HG02610 (cell line): ENCODE measurements around the gene GPR107.
A peak's percentile ranks its signal among the peaks of the same experiment; 100 is the strongest.
"Not testable (repeated sequence)": the region's sequence is repeated elsewhere in the genome, so short reads cannot be mapped to it uniquely, and the experiment has no call there.

Experiments
- ATAC-seq: cut with Tn5 transposase; IDR thresholded peaks from one replicate; pipeline ENCODE4 v1.9.1; 2021; ENCODE audit warnings: mild to moderate bottlenecking, moderate library complexity; ENCODE audit not compliant: unreplicated experiment

GPR107 gene

DNA sequence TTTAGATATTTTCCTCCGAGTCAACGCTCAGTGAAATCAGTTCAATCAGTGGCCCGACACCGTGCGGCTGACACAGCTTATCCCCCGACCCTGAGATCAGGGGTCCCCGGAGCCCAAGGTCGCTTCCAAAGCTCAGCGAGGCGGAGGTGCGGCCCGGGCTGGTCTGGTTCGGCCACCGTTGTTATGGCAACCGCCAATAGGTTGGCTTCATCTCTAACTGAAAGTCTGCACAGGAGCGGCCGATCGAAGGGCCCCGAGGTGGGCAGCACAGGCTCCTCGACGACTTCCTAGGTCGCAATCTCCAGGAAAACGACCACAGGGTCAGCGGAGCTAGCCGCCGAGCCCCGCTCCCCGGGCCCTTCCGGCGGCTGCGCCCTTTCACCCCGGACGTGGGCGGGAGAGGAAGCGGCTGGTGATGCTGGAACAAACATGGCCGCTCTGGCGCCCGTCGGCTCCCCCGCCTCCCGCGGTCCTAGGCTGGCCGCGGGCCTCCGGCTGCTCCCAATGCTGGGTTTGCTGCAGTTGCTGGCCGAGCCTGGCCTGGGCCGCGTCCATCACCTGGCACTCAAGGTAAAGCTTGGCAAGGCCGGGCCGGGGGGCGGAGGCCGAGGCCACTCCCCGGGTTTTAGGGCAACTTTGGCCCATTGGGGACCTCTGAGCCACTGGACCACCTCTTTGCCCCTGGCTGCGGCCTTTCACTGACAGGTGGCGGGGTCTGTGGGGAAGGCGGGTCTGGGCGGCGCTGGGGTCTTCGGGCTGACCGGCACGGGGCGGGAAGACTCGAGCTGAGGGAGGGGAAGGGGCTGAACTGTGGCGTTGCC is at the start of gene GPR107:
TSS of gene GPR107 (plus strand) at position 403 of the 821 bp plus-strand sequence. CDS start at position 430, 27 bp downstream.
- peak; percentile 74 for ATAC-seq

DNA sequence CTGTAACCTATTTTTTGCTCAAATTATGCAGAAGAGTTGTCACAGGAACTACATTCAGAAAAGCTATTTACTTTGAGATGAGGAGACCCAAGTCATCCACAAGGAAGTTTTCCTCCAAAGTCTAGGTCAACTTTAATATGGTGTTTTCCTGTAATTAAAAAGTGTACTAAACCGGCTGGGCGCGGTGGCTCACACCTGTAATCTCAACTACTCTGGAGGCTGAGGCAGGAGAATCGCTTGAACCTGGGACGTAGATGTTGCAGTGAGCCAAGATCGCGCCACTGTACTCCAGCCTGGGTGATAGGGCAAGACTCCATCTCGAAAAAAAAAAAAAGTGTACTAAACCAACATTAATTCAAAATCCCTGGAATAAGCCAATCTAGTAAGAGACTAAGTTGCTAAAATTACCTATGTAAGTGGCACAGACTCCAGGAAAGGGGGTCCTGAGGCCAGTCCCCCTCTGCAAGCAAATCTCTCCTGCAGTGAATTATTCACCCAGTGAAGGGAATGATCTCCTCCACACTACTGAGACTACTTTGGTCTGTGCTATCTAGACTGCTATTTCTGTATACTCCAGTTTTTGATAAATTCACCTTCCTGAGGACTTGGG is 49.7 kb upstream of the GPR107 start:
- no peak for ATAC-seq

DNA sequence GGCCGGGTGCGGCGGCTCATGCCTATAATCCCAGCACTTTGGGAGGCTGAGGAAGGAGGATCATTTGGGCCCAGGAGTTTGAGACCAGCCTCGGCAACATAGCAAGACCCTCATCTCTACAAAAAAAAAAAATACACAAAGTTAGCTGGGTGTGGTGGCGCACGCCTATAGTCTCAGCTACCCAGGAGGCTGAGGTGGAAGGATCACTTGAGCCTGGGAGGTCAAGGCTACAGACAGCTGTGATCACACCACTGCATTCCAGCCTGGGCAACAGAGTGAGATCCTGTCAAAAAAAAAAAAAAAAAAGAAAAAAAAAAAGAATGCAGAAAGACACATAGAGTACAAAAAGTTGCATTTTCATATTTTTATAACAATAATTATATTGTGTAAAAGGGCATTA is 46.8 kb upstream of the GPR107 start:
- ATAC-seq, result not testable (repeated sequence)

DNA sequence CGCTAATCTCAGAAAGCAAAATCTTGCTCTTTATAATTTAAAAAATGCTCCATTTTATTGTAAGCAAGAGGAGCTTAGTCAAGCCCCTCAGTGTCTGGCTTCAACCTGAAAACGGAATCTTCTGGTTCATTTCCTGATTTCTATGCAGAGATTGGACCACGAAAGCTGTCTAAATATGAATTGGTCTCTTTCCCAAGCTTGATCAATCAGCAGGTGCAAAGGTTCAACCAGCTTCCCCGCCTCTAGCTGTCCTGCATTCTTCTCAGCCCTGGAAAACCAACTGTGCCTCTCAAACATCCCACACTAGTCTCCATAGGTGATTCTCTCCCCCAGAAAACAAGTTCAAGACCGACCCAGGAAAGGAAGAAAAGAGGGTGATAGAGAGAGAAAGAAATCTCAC is 45.2 kb upstream of the GPR107 start:
- no peak for ATAC-seq

DNA sequence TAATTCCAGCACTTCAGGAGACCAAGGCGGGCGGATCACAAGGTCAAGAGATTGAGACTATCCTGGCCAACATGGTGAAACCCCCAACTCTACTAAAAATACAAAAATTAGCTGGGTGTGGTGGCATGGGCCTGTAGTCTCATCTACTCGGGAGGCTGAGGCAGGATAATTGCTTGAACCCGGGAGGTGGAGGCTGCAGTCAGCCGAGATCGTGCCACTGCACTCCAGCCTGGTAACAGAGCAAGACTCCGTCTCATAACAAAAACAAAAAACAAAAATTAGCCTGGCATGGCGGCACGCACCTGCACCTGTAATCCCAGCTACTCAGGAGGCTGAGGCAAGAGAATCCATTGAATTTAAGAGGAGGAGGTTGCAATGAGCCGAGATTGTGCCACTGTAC is 44.2 kb upstream of the GPR107 start:
- not testable (repeated sequence) for ATAC-seq

DNA sequence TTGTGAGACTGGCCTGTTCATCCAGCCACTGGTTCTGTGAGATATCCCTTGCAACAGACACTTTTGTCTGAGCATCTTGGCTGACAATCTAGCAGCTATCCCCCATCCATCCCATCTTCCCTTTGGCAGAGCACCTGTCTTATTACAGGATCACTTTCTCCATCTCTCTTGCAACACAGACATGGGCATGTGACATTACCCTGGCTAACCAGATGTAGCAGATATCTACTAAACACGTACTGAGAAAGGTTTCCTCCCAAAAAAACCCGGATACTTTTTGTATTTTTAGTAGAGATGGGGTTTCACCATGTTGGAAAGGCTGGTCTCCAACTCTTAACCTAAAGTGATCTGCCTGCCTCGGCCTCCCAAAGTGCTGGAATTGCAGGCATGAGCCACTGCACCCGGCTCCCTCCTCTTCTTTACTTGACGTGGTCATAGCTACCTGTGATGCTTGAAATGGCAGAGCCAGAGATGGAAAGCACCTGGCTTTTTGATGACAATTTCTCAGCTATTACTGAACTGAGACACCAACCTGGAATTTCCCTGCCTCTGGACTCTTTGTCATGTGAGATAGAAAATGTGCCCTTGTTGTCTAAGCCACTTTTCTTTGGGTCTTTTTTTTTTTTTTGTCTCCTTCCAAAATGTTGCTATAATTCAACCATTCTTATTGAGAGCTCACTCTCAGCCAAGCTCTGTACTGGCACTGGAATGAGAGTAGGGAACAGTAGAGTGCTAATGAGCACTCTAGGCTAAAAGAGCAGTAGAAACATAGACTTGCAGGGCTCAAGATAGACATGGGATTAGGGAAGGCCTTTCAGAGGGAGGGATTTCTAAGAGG is 43.3 kb upstream of the GPR107 start:
- peak; percentile 49 for ATAC-seq

DNA sequence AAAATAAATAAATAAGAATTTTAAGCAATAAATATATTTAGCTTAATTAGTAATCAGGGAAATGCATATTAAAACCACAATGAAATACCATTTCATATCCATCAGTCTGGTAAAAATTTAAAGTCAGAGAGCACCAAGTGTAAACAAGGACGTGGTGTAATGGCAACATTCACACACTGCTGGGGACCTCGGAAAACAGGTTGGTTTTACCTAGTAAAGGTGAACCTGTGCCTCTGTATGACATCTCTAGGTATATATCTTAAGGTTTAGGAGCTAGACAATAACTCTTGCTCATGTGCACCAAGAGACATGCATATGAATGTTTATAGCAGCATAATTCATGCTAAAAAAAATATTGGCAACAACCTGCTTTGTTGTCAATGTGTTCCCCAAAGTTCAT is 40.4 kb upstream of the GPR107 start:
- no peak for ATAC-seq

DNA sequence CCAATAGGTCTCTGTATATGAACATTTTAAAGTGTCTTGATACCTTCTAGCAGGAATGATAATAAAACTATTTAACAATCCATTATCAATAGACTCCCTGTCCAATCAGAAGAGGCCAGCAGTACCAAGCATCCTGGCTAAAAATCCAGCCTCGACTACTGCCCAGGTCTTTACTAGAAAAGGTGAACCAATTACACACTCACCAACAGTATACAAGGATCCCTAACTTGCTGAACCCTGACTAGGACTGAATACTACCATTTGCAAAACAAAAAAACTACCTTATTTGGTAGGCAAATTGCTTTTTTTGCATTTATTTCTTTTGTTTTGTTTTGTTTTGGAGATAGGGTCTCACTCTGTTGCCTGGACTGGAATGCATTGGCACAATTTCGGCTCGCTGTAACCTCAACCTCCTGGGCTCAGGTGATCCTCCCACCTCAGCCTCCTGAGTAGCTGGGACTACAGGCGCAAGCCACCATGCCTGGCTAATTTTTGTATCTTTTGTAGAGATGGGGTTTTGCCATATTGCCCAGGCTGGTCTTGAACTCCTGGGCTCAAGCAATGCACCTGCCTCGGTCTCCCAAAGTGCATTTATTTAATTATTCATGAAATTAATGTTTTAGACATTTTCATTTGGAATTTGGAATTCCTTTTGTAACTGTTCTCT is 38.2 kb upstream of the GPR107 start:
- no peak for ATAC-seq

DNA sequence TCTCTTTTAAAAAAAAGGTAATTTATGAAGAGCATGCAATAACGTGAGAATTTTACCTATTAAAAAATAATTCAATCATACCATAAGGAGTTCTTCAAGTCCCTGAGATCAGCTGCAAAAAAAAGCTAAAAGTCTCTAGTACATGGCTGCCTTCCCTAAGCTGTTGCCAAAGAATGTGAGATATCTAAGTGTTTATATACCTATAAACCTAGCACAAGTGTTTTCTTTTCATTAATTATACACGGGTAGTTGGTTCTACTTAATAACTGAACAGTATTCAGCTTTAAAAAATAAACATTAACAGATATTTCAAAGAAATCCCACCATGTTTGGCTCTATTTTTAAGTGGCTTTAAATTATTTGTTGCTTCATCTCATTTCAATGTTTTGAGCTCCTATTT is 36.6 kb upstream of the GPR107 start:
- ATAC-seq, result no peak

DNA sequence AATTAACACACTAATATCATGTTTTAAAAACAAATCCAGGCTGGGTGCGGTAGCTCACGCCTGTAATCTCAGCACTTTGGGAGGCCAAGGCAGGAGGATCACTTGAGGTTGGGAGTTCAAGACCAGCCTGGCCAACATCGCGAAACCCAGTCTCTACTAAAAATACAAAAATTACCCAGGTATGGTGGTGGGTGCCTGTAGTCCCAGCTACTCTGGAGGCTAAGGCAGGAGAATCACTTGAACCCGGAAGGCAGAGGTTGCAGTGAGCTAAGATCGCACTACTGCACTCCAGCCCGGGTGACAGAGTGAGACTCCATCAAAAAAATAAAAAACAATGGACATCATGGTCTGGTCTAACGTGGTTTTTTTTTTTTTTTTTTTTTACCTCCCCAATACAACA is 36.2 kb upstream of the GPR107 start:
- ATAC-seq, result not testable (repeated sequence)

DNA sequence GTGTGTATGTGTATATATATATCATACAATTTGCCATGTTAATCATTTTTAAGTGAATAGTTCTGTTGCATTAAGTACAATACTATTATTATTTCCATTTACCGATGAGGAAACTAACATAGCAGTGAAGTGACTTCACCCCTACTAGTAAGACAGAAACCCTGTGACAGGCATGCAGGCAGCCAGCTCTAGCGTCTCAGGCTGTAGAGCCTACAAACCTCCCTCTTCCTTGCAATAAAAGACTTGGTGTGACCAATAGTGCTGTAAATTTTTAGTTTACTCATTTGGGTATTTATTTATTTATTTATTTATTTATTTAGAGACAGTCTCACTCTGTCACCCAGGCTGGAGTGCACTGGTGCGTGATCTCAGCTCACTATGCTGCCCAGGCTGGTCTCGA is 35.4 kb upstream of the GPR107 start:
- ATAC-seq, result no peak

DNA sequence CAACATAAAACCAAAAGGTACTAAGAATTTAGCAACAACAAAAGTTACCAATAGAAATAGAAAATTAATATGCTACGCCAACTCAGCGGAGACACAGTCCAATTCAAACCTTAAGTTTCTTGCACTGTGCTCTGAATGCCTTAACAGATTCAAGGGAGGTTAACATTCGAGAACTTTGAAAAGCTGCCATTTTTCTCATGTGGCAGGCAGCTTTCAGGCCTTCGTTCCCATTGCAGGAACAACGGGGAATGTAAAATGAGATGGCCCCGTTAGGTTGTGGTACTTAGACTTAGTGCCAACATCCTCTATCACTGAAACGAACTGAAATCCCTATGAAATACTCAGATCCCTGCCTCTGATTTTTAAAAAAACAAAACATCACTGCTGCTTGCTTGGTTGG is 33.1 kb upstream of the GPR107 start:
- no peak for ATAC-seq

DNA sequence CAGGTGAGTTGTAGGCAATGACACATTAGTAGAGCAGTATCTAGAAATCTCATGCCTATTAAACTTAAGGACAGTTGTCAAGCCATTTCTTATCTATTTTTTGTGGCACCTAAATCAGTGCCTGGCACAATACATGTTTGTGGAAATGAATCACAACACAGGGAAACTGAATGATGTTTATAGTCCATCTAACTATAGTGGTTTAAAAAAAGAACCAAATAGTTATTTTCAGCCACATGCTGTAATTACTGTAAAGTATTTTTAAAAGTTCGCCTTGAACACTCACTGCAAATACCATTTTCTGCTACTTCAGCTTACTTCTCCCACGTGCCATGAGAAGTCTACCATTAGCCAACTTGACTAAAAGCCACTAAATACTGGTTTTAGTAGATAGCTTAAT is 32.6 kb upstream of the GPR107 start:
- no peak for ATAC-seq

DNA sequence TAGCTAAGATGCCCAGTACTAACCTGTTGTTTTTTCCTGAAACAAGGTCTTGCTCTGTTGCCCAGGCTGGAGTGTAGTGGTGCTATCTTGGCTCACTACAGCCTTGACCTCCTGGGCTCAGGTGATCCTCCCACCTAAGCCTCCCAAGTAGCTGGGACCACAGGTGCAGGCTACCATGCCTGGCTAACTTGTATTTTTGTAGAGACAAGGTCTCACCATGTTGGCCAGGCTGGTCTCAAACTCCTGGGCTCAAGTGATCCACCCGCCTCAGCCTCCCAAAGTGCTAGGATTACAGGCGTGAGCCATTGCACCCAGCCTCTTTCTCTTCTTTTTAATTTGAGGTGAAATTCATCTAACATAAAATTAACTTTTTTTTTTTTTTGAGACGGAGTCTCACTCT is 31.9 kb upstream of the GPR107 start:
- not testable (repeated sequence) for ATAC-seq

DNA sequence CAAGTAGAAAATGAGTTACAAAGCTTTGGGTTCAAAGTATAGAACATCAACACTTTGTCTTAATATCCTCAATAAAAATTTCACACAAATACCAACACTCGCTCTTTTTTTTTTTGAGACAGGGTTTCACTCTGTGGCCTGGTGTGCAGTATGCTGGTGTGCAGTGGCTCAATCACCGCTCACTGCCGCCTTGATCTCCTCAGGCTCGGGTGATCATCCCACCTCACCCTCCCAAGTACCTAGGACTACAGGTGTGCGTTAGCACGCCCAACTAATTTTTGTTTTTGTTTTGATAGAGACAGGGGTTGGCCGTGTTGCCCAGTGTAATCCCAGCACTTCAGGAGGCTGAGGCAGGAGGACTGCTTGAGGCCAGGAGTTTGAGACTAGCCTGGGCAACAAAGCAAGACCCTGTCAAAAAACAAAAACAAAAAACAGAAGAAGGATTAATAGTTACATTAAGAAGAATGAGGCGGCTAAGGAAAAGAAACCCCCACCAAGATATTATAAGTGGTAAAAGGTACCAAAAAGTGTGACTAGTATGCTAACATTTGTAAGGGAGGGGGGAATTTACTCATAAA is 31.1 kb upstream of the GPR107 start:
- no peak for ATAC-seq

DNA sequence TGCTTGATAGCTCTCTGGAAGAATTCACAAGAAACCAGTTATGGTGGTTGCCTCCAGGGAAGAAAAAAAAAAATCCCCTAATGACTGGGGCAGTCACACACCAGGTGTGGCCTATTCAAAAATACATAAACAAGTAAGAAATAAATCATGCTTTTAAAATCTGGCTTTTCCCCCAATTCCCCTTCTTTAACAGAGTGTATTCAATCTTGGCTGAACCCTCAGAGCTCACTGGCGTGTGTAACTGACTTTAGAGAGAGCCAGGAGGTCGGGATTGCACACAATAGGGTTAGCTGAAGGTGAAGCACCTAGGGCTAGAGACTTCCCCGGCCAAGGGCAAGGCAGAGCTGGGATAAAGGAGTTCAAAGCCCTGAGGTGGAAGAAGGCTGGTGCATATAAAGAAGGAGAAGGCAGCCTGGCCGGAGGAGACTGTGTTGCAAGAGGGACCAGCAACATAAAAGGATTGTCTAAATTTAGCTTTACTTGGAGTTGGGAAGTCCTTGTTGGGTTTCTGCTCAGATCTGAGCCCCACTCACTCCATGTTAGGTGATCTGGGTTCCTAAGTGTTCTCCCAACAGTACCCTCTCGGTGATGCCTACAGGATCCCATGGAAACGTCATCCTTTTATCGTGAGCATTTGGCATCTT is 30.4 kb upstream of the GPR107 start:
- ATAC-seq, result peak; percentile 49

DNA sequence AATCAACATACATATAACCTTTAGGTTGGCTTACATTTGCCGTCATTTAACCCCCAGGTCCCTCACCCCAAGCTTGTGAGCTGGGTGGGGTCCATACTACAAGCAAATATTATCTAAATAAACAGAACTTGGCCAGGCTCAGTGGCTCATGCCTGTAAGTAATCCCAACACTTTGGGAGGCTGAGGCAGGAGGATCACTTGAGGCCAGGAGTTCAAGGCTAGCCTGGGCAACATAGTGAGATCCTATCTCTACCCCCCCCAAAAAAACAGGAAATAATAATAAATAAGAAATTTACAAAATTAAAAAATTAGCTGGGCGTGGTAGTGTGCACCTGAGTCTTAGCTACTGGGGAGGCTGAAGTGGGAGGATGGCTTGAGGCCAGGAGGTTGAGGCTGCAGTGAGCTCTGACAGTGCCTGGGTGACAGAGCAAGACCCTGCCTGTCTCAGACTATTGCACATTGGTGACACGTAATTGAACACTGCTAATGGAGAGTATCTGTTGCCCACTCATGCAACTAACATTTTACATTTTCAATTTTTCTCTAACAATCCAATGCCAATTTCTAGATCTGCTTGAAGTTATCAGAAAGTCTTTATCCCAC is 29.6 kb upstream of the GPR107 start:
- no peak for ATAC-seq

DNA sequence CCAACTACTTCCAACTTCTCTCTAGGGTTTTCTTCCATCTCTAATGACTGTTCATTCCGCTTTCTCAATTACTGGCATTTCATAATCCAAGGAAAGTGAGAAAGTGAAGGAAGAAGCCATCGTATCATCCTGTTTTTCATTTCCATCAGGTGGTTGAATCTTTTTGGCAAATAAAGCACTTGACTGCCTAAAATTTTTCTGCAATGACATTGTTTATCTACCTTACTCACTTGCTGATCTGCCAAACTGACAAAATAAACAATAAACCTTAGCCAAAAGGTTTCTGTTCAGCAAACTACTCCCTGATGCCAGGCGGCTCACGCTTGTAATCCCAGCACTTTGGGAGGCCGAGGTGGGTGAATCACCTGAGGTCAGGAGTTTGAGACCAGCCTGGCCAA is 29.1 kb upstream of the GPR107 start:
- no peak for ATAC-seq

DNA sequence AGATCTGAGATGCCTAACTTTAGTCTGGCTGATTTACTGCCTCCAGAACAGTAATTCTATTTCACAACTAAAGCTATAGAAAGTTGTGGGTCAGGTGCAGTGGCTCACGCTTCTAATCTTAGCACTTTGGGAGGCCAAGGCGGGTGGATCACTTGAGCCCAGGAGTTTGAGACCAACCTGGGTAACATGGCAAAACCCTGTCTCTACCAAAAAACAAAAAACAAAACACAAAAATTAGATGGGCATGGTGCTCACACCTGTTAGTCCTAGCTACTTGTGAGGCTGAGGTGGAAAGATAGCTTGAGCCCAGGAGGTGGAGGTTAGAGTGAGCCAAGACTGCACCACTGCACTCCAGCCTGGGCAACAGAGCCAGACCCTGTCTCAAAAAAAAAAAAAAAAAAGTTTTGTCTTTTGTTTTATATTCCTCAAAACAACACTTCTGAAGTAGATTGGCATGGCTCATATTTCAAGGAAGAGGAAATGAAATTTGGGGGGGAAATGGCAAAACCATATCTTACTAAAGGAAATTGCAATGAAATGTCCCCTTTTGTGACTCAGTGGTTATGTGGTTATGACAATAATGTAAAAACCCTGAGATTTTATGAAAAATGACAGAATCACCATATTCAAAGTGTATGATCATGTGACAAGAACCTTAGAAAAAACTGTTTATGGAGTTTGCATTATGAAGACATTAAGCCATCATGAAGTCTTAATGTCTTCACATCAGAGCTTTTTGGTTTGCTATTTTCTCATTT is 26.9 kb upstream of the GPR107 start:
- no peak for ATAC-seq
